ENCODE measurements around the gene PTPRR. TPM values are rescaled to one million over a fixed set of nuclear protein-coding genes. Genes with fewer than 3 reads are reported as not detected.

PTPRR gene
- total RNA-seq, 1 donor from 2014 or later = not detected

DNA sequence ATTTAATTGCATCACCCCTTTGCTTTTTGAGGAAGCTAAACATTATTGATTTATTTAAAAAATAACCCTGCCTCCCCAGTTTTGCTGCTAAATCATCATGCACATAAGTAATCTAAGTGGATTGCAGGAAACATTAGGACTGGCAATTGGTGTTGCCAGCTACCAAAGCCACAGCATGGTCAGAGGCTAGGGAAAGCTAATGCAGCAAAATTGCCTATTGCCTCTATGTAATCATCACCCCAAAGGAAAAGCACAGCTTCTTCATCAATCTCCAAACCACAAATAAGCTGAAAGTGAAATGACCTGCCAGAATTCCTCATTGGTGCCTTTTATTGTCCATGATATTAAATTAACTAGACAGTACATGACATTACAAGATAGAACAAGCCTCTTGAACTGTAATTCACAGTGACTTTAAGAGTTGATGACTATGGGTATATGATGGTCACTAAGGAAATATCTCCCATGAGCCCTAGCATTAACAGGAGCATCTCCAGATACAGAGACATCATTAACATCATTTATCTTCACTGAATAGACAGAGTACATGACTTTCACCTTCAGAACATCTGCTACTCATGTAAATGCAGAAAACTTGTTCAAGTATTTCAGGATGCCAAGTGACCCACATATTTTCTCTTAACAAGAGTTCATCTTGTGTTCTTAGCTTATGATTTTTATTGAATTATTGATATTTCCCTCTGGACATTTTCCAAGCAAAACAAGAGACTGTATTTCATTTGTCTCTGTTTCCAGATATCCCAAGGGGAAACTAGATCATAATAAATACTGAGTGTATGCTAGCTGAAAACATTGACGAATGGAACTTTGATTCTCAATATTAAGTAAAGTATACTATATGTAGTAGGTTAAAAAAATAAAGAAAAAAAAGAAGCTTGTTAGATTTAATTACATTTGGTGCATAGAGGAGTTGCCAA lies 29.4 kb downstream of the PTPRR start:
- intact Hi-C loops (cut with micrococcal nuclease) = no loop called here
- no peak for DNase-seq (ENCODE audit: low spot score)
- H3K27ac Mint-ChIP-seq = no peak overlapping the region
- H3K4me1 Mint-ChIP-seq (ENCODE audit: low read depth) = no peaks in the 10 kb centered on the region
- no peak overlapping the region for H3K4me3 Mint-ChIP-seq
- H3K9me3 Mint-ChIP-seq = peaks cover 5% of the 10 kb centered on the region
- H3K27me3 Mint-ChIP-seq (ENCODE audit: insufficient read depth) = no peaks in the 10 kb centered on the region
- no peaks in the 10 kb centered on the region for H3K36me3 Mint-ChIP-seq (ENCODE audit: low read depth)

DNA sequence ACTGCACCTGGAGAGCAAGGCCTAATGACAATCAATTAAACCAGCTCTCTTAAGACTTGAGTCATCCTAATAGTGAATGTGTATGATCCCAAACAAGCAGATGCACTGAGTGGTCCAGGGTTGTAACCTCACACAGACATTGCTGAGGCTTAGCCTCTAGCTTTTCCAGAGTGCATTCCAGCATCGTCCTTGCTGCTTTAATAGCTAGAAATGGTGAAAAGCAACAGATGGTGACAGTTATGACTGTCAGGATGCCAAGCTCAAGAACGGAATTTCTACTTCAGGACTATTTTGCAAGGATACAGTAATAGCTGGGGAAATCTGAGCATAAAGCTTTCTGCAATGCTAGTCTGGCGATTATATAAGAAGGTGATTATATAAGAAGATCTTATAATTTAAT lies 34.6 kb downstream of the PTPRR start:
- no peaks in the 10 kb centered on the region for H3K27me3 Mint-ChIP-seq (ENCODE audit: insufficient read depth)

DNA sequence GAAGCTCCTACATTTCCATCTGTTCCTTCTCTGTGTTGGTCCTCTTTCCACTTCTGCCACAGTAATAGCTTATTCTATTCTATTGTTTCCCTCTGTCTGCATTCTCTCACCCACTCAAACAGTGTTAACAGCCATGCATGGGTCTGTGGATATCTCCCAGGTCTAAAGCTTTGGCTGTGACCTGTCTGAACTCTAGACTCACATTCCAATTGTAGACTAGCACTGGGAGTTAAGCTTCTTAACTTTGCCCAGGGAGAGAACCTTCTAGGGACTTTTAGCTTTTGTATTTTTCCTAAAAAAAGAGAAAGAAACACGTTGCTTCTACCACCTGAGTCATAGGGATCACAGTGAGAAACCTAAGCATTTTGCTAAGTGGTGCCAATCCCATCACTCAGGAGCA lies 36.7 kb downstream of the PTPRR start:
- Mint-ChIP-seq H3K9me3 (no peaks in the 10 kb centered on the region), H3K27ac (no peak overlapping the region), H3K36me3 (ENCODE audit: low read depth) (no peaks in the 10 kb centered on the region), H3K27me3 (ENCODE audit: insufficient read depth) (no peaks in the 10 kb centered on the region), H3K4me1 (ENCODE audit: low read depth) (no peaks in the 10 kb centered on the region), H3K4me3 (no peak overlapping the region)
- DNase-seq (ENCODE audit: low spot score) = no peak
- intact Hi-C loops (cut with micrococcal nuclease) = no loop called here

More for the DNA sequence above, 34.6 kb downstream of the PTPRR start:
- intact Hi-C loops (cut with micrococcal nuclease) = no loop called here
- Mint-ChIP-seq H3K27ac (no peak overlapping the region), H3K36me3 (ENCODE audit: low read depth) (no peaks in the 10 kb centered on the region), H3K4me1 (ENCODE audit: low read depth) (no peaks in the 10 kb centered on the region), H3K4me3 (no peak overlapping the region), H3K9me3 (no peaks in the 10 kb centered on the region)
- DNase-seq (ENCODE audit: low spot score) = no peak

DNA sequence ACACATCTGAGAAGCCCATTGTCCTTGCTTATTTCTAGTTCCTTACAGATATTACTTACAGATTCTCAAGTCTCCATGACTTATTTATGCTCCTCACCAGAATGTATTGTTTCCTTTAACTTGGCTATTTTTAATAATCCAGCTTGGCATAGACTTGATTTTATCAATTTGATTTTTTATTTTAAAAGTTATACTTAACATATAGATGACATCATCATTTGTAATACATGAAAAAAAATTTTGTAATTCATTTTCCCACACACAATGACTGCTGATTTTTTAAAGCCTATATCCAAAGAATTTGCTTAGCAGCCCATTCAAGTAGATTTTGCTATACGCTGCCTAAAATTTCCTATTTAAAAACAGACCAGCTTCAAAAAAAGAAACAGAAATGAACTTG lies 39.8 kb downstream of the PTPRR start:
- H3K4me3 Mint-ChIP-seq = no peak overlapping the region

DNA sequence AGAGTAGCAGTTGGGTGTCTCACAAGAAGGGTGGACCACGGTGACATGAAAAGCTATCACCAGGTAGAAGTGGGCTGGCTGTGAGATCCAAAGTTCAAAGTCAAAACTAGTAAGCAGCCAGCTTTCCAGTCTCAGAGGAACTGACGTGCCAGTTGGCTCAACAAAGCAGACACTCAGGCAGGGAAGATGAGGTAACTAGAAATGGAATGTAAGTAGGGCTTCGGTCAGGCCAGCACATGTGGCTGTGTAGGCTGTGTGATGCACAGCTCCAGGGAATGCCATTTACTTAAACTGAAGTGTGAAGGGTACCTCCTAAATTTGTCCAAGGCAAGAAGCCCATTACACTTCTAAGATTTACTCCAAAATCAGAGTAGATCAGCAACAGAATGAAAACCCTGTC lies 43.6 kb downstream of the PTPRR start:
- no peak overlapping the region for H3K4me3 Mint-ChIP-seq
- no peaks in the 10 kb centered on the region for H3K4me1 Mint-ChIP-seq (ENCODE audit: low read depth)
- H3K9me3 Mint-ChIP-seq = no peaks in the 10 kb centered on the region
- H3K27ac Mint-ChIP-seq = no peak overlapping the region
- no peaks in the 10 kb centered on the region for H3K36me3 Mint-ChIP-seq (ENCODE audit: low read depth)
- intact Hi-C loops (cut with micrococcal nuclease) = no loop called here
- H3K27me3 Mint-ChIP-seq (ENCODE audit: insufficient read depth) = no peaks in the 10 kb centered on the region
- DNase-seq (ENCODE audit: low spot score) = no peak

More for the DNA sequence above, 39.8 kb downstream of the PTPRR start:
- H3K4me1 Mint-ChIP-seq (ENCODE audit: low read depth) = no peaks in the 10 kb centered on the region
- no peaks in the 10 kb centered on the region for H3K27me3 Mint-ChIP-seq (ENCODE audit: insufficient read depth)
- intact Hi-C loops (cut with micrococcal nuclease) = no loop called here
- no peaks in the 10 kb centered on the region for H3K9me3 Mint-ChIP-seq
- no peak for DNase-seq (ENCODE audit: low spot score)
- no peaks in the 10 kb centered on the region for H3K36me3 Mint-ChIP-seq (ENCODE audit: low read depth)
- H3K27ac Mint-ChIP-seq = no peak overlapping the region

DNA sequence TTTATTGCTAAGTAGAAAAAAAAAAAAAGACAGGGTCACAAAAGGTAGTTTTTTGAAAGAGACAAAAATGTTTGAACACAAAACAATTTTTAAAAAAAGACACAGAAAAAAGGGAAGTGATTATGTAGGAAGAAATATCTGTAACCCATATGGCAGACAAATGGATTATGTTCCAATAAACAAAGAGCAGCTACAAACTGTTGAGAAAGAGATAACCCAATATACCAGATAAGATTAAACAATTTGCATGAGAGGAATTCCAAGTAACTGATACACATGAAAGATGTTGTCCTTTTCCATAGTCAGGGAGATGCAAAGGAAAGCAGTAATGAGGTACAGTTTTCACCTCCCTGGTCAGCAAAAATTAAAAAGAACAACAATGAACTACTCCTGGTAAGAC lies 44.9 kb downstream of the PTPRR start:
- no peaks in the 10 kb centered on the region for H3K27me3 Mint-ChIP-seq (ENCODE audit: insufficient read depth)
- H3K9me3 Mint-ChIP-seq = no peaks in the 10 kb centered on the region
- no peaks in the 10 kb centered on the region for H3K36me3 Mint-ChIP-seq (ENCODE audit: low read depth)
- no peak overlapping the region for H3K4me3 Mint-ChIP-seq
- H3K27ac Mint-ChIP-seq = no peak overlapping the region
- H3K4me1 Mint-ChIP-seq (ENCODE audit: low read depth) = no peaks in the 10 kb centered on the region
- DNase-seq (ENCODE audit: low spot score) = no peak
- intact Hi-C loops (cut with micrococcal nuclease) = no loop called here

DNA sequence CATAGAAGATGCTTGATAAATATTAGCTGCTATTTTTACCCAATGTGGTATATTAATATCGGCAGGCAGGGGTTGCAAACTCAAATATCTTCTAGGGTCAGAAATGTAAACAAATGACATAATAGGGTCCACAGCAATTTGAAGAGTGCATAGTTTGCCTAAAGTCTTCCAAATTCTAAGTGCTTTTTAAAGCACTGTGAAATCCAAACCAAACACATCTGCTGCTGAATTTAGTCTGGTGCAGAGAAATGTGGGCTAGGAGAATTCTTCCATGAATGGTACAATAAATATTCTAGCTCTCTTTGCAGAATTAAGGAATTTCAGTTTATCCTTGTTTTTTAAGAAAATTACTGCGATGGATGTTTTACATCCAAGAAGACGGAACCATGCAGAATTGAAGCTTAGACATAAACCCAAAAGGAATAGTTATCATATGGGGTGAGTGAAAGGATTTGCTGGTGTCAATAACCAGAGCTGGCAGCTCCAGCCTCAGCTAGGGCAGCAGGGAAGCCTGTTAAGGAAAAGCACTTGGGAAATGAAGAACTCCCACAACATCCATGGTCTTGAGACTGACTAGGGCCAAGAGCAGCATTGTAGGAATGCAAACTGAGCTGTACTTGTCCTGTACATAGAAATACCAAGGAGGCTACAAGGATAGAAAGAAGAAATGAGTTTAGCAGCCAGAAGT lies 65.5 kb downstream of the PTPRR start:
- H3K36me3 Mint-ChIP-seq (ENCODE audit: low read depth) = no peaks in the 10 kb centered on the region
- intact Hi-C loops (cut with micrococcal nuclease) = no loop called here

DNA sequence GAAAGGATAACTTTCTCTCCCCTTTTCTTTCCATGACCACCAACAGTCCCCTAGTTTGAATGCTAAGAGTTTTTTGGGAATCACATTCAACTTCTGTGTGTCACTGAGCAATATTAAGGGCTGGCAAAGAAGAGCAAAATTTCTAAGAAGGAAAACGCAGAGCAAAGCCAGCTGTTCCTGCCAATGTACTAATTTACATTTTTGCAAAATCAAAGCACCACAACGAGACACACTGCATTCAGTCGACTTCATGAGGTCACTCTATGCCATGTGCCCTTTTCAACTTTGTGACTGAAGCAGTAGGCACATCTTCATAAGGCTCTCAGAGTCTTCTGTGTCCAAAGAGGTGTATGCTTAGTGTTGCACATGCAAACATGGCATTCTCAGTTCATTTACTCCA lies 66.4 kb downstream of the PTPRR start:
- no peak overlapping the region for H3K4me3 Mint-ChIP-seq
- no peaks in the 10 kb centered on the region for H3K9me3 Mint-ChIP-seq
- intact Hi-C loops (cut with micrococcal nuclease) = no loop called here
- no peak for DNase-seq (ENCODE audit: low spot score)
- no peaks in the 10 kb centered on the region for H3K4me1 Mint-ChIP-seq (ENCODE audit: low read depth)
- no peaks in the 10 kb centered on the region for H3K36me3 Mint-ChIP-seq (ENCODE audit: low read depth)
- peaks cover 2% of the 10 kb centered on the region for H3K27me3 Mint-ChIP-seq (ENCODE audit: insufficient read depth)
- no peak overlapping the region for H3K27ac Mint-ChIP-seq

More for the DNA sequence above, 65.5 kb downstream of the PTPRR start:
- DNase-seq (ENCODE audit: low spot score) = no peak
- Mint-ChIP-seq H3K4me3 (no peak overlapping the region), H3K27ac (no peak overlapping the region), H3K27me3 (ENCODE audit: insufficient read depth) (peaks cover 2% of the 10 kb centered on the region), H3K9me3 (no peaks in the 10 kb centered on the region), H3K4me1 (ENCODE audit: low read depth) (no peaks in the 10 kb centered on the region)

DNA sequence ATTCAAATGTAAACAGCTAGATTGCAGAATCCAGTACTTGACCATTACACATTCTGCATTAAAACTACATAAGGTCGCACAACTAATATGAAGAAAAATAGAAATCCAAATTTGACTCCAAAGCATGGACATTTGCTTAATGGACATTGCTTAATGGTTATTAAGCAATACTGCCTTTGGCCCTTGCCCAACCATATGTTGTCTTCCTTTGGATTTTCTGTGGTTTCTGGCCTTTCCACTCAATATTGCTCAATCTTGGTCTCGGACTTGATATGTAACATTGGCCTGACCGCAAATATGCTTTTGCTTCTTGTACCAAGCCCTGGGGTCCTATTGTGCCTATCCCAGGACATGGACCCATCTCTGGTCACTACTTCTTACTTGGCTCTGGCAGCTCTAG lies 67.2 kb downstream of the PTPRR start:
- Mint-ChIP-seq H3K9me3 (no peaks in the 10 kb centered on the region), H3K27me3 (ENCODE audit: insufficient read depth) (peaks cover 2% of the 10 kb centered on the region), H3K4me3 (no peak overlapping the region), H3K4me1 (ENCODE audit: low read depth) (no peaks in the 10 kb centered on the region), H3K27ac (no peak overlapping the region), H3K36me3 (ENCODE audit: low read depth) (no peaks in the 10 kb centered on the region)
- DNase-seq (ENCODE audit: low spot score) = no peak
- intact Hi-C loops (cut with micrococcal nuclease) = no loop called here

DNA sequence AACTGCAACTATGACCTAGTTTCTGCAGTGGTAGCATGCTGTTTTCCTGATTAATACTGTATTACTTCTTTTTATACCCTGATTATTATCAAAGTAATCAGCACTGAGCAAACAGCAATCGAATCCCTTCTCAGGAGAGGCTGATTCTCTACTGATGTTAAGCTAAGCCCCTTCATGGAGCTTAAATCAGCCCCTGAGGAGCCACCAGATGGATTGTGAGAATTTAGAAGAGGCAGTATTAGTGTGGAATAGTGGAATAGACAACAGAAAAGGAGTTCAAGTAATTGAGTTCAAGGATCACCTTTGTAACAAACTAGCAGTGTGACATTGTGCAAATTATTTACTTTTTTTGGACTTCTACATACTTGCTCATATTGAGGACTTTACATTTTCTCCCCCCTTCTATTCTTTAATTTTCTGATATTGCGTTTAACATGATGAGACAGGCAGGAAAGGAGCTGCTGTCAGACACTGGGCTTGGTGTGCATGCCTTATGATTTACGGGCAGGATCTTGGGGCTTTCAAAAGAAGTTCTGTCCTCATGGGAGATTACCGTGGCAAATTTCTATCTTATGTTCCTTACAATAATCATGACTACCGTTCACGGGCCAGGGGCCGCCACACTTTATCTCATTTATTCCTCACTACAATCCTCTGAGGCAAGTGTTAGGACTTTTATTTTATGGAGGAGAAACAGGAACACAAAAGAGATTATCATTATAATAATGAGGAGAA lies 68.0 kb downstream of the PTPRR start:
- Mint-ChIP-seq H3K4me3 (no peak overlapping the region), H3K27ac (no peak overlapping the region)

DNA sequence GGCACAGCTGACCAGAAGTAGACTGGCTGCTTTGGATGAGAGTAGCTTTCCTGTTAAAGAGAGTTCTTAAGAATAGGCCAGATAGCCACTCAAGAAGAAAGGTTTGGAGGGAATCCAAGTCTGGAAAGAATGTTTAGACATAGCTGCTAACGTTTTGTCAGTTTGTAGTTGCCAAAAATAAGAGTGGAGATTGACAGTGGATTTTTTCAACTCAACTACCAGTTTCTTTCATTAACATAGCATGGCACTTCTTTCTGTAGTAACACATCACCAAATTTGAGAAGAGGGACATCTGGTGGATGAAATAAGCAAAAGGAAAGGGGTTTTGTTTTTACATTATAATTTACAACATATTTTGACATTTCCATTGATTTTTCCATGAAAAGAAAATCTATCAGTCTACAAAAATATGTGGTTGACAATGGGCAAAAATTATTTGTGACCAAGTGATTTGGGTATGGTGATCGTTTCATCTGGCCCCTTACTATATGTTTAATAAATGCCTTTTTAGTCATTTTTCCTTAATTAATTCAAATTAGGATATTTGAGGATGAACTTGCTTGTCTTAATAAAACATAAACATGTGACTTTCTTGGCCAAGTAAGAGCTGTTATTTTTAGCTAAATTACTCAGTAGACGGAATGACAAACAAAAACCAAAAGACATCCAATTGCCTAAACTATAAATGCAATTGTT lies 71.1 kb downstream of the PTPRR start:
- DNase-seq (ENCODE audit: low spot score) = no peak
- Mint-ChIP-seq H3K4me3 (no peak overlapping the region), H3K27me3 (ENCODE audit: insufficient read depth) (peaks cover 5% of the 10 kb centered on the region), H3K4me1 (ENCODE audit: low read depth) (no peaks in the 10 kb centered on the region), H3K36me3 (ENCODE audit: low read depth) (no peaks in the 10 kb centered on the region), H3K27ac (no peak overlapping the region), H3K9me3 (no peaks in the 10 kb centered on the region)
- intact Hi-C loops (cut with micrococcal nuclease) = loop anchor here (1.0 kb wide), 1 partner anchor 116 kb away; no protein-coding TSS in a partner anchor

More for the DNA sequence above, 68.0 kb downstream of the PTPRR start:
- intact Hi-C loops (cut with micrococcal nuclease) = no loop called here
- H3K4me1 Mint-ChIP-seq (ENCODE audit: low read depth) = no peaks in the 10 kb centered on the region
- H3K9me3 Mint-ChIP-seq = no peaks in the 10 kb centered on the region
- DNase-seq (ENCODE audit: low spot score) = no peak
- peaks cover 2% of the 10 kb centered on the region for H3K27me3 Mint-ChIP-seq (ENCODE audit: insufficient read depth)
- no peaks in the 10 kb centered on the region for H3K36me3 Mint-ChIP-seq (ENCODE audit: low read depth)

DNA sequence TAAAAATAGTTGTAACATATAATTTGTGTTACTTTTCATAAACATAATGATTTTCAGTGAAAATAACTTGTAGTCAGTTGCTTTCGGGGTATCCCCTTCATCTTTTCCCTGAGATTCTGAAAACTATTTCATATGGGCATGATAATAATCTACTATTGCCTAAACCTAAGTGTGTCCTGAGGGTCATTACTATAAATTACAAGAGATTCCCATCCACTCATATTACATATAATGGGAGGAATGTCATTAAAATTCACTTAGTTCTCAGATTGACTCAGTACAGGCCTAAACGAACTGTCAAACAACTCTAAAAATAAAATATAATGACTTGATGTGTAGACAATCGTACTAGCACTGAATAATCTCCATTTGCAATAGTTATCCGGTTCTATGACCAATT lies 72.7 kb downstream of the PTPRR start:
- no peaks in the 10 kb centered on the region for H3K4me1 Mint-ChIP-seq (ENCODE audit: low read depth)
- no peak for DNase-seq (ENCODE audit: low spot score)
- H3K36me3 Mint-ChIP-seq (ENCODE audit: low read depth) = no peaks in the 10 kb centered on the region
- no peaks in the 10 kb centered on the region for H3K9me3 Mint-ChIP-seq
- no peak overlapping the region for H3K27ac Mint-ChIP-seq
- H3K27me3 Mint-ChIP-seq (ENCODE audit: insufficient read depth) = peaks cover 5% of the 10 kb centered on the region
- intact Hi-C loops (cut with micrococcal nuclease) = no loop called here
- H3K4me3 Mint-ChIP-seq = no peak overlapping the region
